ENCODE data around the gene MAGI2.
"Not testable (repeated sequence)": the region's sequence is repeated elsewhere in the genome, so short reads cannot be mapped to it uniquely, and the experiment has no call there.

Gene MAGI2

GRCh38 chr7:79451580-79451979 is 1.9 kb downstream of the MAGI2 start:
- DNase-seq (ENCODE audit: low read depth, low spot score): no peak

DNA sequence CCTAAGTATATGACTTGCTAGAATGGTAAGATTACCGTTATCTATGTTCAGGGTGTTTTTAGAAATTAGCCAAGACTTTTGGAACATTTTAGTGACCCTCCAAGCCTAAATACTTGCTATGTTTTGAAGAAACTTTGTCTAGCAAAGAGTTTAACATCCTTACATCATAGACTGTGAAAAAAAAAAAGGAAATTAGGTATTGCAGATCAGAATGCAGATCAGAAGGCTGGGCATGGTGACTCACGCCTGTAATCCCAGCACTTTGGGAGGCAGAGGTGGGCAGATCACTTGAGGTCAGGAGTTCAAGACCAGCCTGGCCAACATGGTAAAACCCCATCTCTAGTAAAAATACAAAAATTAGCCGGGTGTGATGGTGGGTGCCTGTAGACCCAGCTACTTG is 10.7 kb downstream of the MAGI2 start:
- not testable (repeated sequence) for DNase-seq (ENCODE audit: low read depth, low spot score)

- DNase-seq (ENCODE audit: low read depth, low spot score): no peak
Measured at GRCh38 chr7:79436378-79436777, 17.1 kb downstream of the MAGI2 start.

GRCh38 chr7:79434867-79435266 is 18.6 kb downstream of the MAGI2 start:
- DNase-seq (ENCODE audit: low read depth, low spot score): peak; percentile 10

GRCh38 chr7:79434098-79434497 is 19.4 kb downstream of the MAGI2 start:
- DNase-seq (ENCODE audit: low read depth, low spot score): peak; percentile 48

DNA sequence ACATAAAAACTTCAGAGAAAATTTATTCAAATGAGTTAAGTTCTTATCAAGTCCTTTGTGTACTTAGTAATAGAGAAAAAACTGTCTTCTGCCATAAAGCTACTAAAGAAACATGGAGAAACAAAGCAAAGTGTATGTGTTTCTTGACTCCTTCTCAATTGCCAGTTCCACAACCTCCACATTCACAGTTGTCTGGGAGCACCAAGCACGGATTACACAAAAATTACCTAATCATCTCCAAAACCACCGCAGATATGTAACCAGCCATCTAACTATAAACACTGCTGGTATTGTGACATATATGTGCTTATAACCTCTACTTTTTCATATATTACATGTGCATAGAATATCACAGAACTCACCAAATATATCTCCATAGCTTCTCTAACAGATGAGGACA is 23.1 kb downstream of the MAGI2 start:
- no peak for DNase-seq (ENCODE audit: low read depth, low spot score)

GRCh38 chr7:79425665-79426064 is 27.8 kb downstream of the MAGI2 start:
- DNase-seq (ENCODE audit: low read depth, low spot score): no peak

DNA sequence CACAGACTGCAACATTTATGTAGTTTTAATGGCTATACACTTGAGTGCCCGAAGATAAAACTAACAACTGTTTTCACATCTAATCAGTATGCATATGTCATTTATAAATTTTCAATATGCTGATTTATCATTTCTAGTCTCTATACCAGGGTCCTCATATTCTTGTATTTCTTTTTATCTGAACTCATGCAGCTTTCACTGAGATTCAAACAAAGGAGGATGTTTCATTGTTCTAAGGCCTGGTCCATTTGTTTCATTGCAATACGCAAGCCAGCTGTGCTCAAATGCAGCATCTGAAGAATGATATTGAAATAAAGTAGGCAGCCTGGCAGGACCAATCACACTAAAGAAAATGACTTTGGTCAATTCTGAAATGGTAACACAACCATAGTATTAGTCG is 31.7 kb downstream of the MAGI2 start:
- DNase-seq (ENCODE audit: low read depth, low spot score): no peak

DNA sequence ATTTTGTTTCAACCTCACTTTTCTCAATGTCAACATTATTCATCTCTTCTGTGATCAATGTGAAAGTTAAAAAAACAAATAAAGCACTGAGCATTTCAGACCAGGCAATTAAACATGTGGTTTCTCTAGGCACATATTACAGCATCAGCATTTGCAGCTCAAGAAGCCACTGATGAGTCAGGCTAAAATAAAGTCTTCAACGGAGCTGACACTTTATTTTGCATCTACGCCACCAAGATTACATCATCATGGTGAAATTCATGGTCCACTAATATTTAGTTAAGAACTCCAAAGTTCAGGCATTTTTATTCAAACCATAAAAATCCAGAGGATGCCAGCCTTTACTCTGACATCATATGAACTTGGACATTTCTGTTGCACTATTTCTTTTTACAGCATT is 33.0 kb downstream of the MAGI2 start:
- peak; percentile 87 for DNase-seq (ENCODE audit: low read depth, low spot score)

GRCh38 chr7:79414910-79415309 is 38.6 kb downstream of the MAGI2 start:
- no peak for DNase-seq (ENCODE audit: low read depth, low spot score)

DNA sequence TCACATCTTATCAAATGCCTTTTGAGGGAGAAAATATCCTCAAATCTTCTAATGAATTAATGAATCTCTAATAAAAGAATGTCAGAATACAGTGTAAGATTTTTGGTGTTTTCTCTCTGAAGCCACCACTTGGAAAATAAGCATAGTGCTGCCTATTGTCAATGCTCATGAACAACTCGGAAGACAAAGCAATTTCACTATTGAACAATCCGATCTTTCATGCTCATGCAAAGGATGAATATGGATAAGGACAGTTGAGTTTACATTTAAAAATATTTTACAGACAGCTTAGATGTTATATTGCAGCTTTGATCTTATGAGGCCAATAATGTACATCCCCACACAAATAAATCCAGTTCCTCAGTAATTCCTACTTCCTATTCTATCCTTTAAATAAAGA is 40.6 kb downstream of the MAGI2 start:
- DNase-seq (ENCODE audit: low read depth, low spot score): no peak

DNA sequence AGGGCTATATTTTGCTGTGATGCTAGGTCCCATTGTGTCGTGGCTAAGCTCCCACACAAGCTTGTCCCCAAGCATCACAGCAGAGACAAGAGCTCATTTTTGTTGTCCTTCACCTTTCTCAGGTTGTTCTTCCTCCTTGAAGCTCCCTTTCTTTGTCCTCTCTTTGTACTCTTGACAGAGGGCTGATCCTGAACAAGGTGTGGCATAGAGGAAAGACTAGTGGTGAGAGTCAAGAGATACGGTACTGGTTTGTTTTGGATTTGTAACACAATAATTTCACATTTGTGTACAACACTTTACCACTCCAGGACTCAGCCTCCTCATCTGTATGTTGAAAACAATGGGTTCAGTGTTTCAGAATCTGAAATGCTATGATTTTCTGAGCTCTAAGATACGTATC is 41.0 kb downstream of the MAGI2 start:
- DNase-seq (ENCODE audit: low read depth, low spot score): no peak

DNA sequence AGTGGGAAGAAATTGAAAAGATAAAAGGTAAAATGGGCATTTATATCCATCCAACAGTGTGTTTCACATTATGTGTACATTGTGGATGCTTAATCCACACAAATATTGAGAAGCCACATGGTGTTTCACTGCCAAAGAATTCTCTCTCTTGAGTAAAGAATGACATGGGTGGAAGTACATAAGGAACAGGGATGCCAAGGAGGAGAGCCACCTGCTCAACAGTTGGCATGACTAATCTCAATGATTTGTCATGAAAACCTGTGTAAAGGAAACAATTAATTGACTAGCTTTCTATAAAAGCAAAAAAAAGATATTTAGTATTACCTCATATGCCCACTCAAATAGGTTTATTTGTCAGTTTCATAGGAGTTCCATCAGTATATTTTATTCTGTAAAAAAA is 43.1 kb downstream of the MAGI2 start:
- DNase-seq (ENCODE audit: low read depth, low spot score): no peak

DNA sequence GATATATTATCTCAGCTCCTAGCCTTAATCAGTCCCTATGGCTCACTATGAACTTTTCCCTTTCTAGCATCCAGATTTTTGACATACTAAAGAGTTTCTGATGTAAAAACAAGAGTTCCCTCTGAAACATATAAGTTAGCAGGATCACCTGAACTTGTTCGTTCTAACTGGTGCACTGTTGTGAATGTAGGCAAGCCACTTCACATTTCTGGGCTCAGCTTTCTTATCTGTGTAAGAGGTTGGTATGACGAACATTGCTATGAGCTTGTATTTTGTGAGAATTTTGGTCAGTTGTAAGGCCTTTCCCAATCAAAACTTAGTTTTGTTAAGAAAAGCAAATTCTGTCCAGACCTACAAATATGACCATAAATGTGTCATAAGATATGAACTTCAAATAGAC is 46.1 kb downstream of the MAGI2 start:
- no peak for DNase-seq (ENCODE audit: low read depth, low spot score)

DNA sequence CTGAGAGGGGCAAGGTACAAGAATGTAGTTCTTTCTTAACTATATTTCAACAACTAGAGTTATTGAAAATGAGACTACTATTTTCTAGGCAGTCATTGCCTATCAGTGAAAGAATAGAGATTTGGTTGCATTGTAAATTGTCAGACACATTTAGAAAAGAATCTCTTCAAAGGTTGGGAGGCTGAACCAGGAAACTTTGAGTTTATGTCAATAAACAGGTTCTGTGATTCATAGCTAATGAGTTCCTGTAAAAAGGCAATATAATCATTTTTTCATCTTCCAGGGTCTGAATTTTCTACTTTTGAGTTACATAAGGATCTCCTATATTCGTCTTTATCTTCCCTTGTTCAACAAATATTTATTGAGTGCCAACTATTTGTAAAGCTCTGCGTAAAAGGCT is 47.1 kb downstream of the MAGI2 start:
- no peak for DNase-seq (ENCODE audit: low read depth, low spot score)

DNA sequence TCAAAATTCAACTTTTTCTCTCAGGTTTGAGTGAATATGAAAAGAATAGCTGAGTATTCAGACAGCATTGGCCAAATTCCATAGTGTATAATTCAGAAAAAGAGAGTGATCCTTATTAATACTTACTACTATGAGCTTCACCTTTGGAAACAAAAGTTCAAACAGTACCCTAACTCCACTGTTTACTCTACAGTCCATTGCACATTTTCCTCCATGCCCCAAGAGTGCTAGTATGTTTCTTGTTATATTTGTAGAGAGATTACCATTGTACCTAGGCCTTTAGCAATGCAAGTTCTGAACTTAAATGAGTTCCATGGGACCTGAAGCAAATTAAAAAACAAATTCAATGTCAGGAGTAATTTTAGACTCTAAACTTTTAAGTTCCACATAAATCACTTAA is 48.1 kb downstream of the MAGI2 start:
- no peak for DNase-seq (ENCODE audit: low read depth, low spot score)

DNA sequence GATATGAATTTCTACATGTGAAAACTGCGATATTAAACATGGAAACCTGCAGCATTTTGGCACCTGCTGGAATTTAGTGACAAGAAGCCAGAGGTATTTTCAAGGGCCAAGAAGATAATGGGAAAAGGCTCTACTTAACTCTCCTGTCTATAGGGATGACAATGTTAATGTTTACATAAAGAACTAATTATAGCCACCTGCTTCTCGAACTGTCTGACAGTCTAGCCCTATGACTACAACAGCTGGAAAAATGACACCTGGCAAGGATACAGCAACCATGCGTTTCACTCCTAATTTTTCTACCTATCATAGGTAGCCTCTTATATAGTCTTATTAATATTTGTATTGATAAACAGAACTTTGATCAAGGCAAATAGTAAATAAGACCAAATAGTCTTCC is 49.6 kb downstream of the MAGI2 start:
- DNase-seq (ENCODE audit: low read depth, low spot score): no peak

GRCh38 chr7:79403451-79403850 is 50.0 kb downstream of the MAGI2 start:
- no peak for DNase-seq (ENCODE audit: low read depth, low spot score)

DNA sequence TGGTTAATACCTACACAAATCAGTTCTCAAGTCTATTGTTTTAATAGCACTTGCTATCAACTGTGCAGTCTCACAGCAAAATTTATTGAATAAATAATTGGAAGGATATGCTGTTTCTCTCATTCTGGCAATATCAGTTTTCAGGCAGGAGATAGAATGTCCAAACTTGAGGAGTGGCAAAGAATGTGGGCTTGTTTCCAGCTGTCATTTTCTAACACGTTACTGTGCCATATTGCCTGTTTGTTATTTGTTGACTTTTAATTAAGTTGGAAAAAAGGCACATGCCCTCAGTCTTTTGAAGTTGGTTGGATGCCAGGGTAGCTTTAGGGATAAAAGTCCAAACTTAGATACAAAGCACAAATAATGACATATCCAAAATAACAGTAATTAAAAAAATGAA is 52.2 kb downstream of the MAGI2 start:
- no peak for DNase-seq (ENCODE audit: low read depth, low spot score)

GRCh38 chr7:79400222-79400621 is 53.2 kb downstream of the MAGI2 start:
- DNase-seq (ENCODE audit: low read depth, low spot score): no peak

DNA sequence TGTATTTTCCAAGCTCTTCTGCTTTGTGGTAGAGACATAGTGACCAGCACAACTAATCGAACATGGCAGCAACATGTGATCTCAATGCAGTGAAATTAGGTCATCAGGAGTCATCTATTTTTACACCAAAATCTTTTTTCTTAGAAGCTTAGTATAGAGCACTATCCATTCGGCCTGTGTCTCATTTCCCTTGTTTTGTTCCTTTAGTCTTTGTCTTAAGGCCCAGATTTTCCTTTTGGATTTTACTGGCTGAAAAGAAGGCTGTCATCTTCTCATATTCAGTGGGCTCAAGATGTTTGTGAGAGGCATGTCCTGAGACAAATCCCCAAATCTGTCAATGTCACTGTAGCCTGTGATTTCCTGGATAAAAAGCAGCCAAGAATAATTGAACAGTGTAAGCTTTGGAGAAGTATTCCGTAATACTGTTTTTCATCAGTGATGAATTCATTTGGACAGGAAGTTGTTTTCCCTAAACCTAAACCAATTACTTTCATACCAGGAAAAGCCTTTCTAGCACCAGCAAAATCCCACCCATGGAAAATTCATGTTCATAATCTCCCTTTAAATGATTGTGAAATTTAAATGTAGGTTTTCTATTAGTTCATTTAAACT is 55.2 kb downstream of the MAGI2 start:
- no peak for DNase-seq (ENCODE audit: low read depth, low spot score)

DNA sequence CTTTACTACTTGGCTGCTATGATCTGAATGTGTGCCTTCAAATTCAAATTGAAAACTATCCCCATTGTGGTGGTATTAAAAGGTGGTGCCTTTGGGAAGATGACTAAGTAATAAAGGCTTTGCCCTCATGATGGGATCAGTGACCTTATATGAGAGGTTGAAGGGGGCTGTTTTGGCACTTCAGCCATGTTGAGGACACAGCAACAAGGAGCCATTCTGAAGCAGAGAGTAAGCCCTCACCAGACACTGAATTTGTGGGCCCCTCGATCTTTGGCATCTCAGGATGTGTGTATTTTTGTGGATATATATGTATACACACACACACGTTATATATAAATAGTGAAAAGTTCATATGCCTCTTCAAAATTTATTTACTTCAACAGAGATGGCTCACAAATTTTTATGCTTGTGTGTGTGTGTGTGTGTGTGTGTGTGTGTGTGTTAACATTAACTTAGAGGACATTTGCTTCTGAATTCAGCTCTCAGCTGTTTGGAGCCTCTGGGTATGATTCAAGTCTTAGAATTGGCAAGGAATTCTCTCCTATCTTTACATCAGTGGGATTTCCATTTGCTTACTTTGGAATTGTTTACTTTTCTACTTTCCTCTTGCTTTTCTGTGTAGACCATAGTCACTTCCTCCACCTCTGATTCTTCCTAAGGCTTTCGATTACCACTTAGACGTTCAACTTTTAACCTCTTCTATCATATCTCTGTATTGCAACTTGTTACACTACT is 66.6 kb downstream of the MAGI2 start:
- DNase-seq (ENCODE audit: low read depth, low spot score): peak; percentile 59

GRCh38 chr7:79381921-79382320 is 71.5 kb downstream of the MAGI2 start:
- DNase-seq (ENCODE audit: low read depth, low spot score): no peak

GRCh38 chr7:79377097-79377496 is 76.4 kb downstream of the MAGI2 start:
- DNase-seq (ENCODE audit: low read depth, low spot score): peak; percentile 8
